ENCODE results near the gene AUTS2.

- TF ChIP-seq RB1 (IDR thresholded peaks at IDR 0.05; ENCODE audit: borderline replicate concordance): no peak
- TF ChIP-seq EGR1 (IDR thresholded peaks at IDR 0.05; ENCODE audit: borderline replicate concordance in 1 of 2, low read depth in 2 of 2, low read length in 2 of 2): no peak
- no peak for TF ChIP-seq POLR2A (IDR thresholded peaks at IDR 0.05; ENCODE audit: low read depth, low read length)
- no peak for TF ChIP-seq FOS (IDR thresholded peaks at IDR 0.05; ENCODE audit: borderline replicate concordance, extremely low read depth, insufficient read length)
- TF ChIP-seq MTA3 (IDR thresholded peaks at IDR 0.05; ENCODE audit: borderline replicate concordance, low read length): no peak
- TF ChIP-seq STAT3 (IDR thresholded peaks at IDR 0.05; ENCODE audit: low read depth, low read length): no peak
- no peak for TF ChIP-seq CTCF (IDR thresholded peaks at IDR 0.05 in 2 of 3, conservative IDR thresholded peaks at IDR 0.05 in 1 of 3; ENCODE audit: control insufficient read depth in 2 of 3, extremely low read depth in 1 of 3, insufficient read depth in 1 of 3, low read depth in 3 of 3, low read length in 3 of 3)
- TF ChIP-seq BHLHE40 (IDR thresholded peaks at IDR 0.05; ENCODE audit: borderline replicate concordance in 1 of 2, low read depth in 2 of 2, low read length in 1 of 2): no peak
- TF ChIP-seq RCOR1 (conservative IDR thresholded peaks at IDR 0.05; ENCODE audit: low read depth, low read length): no peak
- TF ChIP-seq EZH2 (IDR thresholded peaks at IDR 0.05; ENCODE audit: borderline replicate concordance, control insufficient read depth, low read depth, low read length): no peak
- no peak for TF ChIP-seq MAX (IDR thresholded peaks at IDR 0.05; ENCODE audit: low read depth, low read length)
Measured at GRCh38 chr7:70143075-70144044, 545.1 kb downstream of the AUTS2 start.

Measured in GM12878 (cell line).